Peyer's patch (tissue), 4 donors: ENCODE results near the gene TSHB. TPM values are rescaled to one million over a fixed set of nuclear protein-coding genes. Genes with fewer than 3 reads are reported as not detected.
A peak's percentile ranks its signal among the peaks of the same experiment; 100 is the strongest.

Source experiments
- DNase-seq, 3 donors: peaks; one replicate each; pipeline ENCODE4 v3.0.0-alpha.2; 2017 to 2019
- H3K27ac ChIP-seq, 4 donors: fragments of 200-600 bp; sonication (generic); one replicate each; pipeline ENCODE4 v1.5.1; 2016 to 2019
- H3K27me3 ChIP-seq, 2 donors: fragments of 200-600 bp; sonication (generic); one replicate each; pipeline ENCODE4 v1.5.1; 2019
- H3K36me3 ChIP-seq, 3 donors: fragments of 200-600 bp; sonication (generic); one replicate each; pipeline ENCODE4 v1.5.1; 2016 to 2019
- H3K4me1 ChIP-seq, 4 donors: fragments of 200-600 bp; sonication (generic); one replicate each; pipeline ENCODE4 v1.5.1; 2016 to 2019
- H3K4me3 ChIP-seq, 4 donors: fragments of 200-600 bp; sonication (generic); 1 replicate in 3 of 4; 2 replicates in 1 of 4; pipeline ENCODE4 v1.5.1; 2016 to 2019; ENCODE audit warnings: mild to moderate bottlenecking in 1 of 4
- H3K9me3 ChIP-seq, 4 donors: fragments of 200-600 bp; sonication (generic); one replicate each; pipeline ENCODE4 v1.5.1; 2016 to 2019; ENCODE audit warnings: mild to moderate bottlenecking in 1 of 4
- POLR2A ChIP-seq, 2 donors: fragments of 450-650 bp; IDR thresholded peaks; one replicate each; pipeline ENCODE4 v1.5.1; 2017; ENCODE audit warnings: antibody characterized with exemption in 2 of 2, mild to moderate bottlenecking in 2 of 2, moderate library complexity in 2 of 2
- total RNA-seq, 4 donors: library from RNA; depleted of rRNA; stranded (reverse); fragments of >200 nt; gene quantifications; one replicate each; pipeline ENCODE4 v1.1.0, GENCODE V29; 2016
- TF ChIP-seq, protein P1 (sequence below), 6 experiments: fragments of 450-650 bp in 4 of 6; fragments of 200-600 bp in 2 of 6; sonication (generic) in 1 of 6; IDR thresholded peaks; one replicate each; pipeline ENCODE4 v1.5.1; 2017 to 2019; ENCODE audit warnings: antibody characterized with exemption in 6 of 6, mild to moderate bottlenecking in 3 of 6, moderate library complexity in 1 of 6

TSHB gene
- total RNA-seq, 4 donors from 2014 or later = not detected

DNA sequence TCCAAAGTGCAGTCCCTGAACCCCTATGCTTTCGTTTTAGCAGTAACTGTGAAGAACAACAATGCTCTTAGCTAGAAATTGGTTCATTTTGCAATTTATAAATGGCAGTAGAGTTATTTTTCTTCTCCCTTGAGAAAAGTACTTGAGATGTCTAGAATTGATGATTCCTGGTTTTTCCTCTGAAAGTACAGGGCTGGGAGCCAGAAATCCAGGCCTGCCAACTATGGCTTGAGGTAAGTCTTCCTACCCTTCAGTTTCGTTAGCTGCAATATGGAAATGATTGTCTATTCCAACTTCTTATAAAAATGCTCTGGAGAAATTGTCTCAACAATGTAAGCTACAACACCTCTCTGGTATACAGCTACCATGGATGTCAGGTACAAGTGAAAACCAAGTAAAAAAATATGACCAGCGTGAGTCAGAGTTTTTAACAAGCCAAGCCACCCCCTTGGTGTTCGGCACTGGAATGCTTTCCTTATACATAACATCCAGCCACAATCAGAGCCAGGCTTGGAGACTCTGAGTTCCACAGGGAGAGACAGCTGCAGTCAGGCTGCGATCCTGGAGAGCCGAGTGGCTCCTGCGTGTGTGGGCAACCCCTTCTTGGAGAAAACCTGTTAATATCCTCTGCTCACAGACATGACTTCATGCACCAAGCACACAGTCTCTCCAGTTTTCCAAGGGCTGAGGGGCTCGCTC, 37.7 kb downstream of the TSHB start:
- H3K4me3 ChIP-seq = no peak overlapping the region
- H3K27ac ChIP-seq = peak overlapping the region in 1 of 4 donors; percentile 27
- H3K36me3 ChIP-seq = no peaks in the 10 kb centered on the region
- no peak for DNase-seq
- no peaks in the 10 kb centered on the region for H3K9me3 ChIP-seq
- TF ChIP-seq, protein P1, sequence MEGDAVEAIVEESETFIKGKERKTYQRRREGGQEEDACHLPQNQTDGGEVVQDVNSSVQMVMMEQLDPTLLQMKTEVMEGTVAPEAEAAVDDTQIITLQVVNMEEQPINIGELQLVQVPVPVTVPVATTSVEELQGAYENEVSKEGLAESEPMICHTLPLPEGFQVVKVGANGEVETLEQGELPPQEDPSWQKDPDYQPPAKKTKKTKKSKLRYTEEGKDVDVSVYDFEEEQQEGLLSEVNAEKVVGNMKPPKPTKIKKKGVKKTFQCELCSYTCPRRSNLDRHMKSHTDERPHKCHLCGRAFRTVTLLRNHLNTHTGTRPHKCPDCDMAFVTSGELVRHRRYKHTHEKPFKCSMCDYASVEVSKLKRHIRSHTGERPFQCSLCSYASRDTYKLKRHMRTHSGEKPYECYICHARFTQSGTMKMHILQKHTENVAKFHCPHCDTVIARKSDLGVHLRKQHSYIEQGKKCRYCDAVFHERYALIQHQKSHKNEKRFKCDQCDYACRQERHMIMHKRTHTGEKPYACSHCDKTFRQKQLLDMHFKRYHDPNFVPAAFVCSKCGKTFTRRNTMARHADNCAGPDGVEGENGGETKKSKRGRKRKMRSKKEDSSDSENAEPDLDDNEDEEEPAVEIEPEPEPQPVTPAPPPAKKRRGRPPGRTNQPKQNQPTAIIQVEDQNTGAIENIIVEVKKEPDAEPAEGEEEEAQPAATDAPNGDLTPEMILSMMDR (IDR thresholded peaks at IDR 0.05) = no peak
- TF ChIP-seq POLR2A (IDR thresholded peaks at IDR 0.05) = no peak
- no peaks in the 10 kb centered on the region for H3K27me3 ChIP-seq
- peaks cover 0 to 16% (median 0%) of the 10 kb centered on the region in 4 donors for H3K4me1 ChIP-seq

- Histone ChIP-seq H3K36me3 (no peaks in the 10 kb centered on the region), H3K27me3 (no peaks in the 10 kb centered on the region), H3K4me3 (no peak overlapping the region), H3K9me3 (no peaks in the 10 kb centered on the region), H3K4me1 (peaks cover 0 to 14% (median 0%) of the 10 kb centered on the region in 4 donors), H3K27ac (peak overlapping the region in 1 of 4 donors; percentile 41)
- TF ChIP-seq, protein P1 (IDR thresholded peaks at IDR 0.05) = no peak
- no peak for TF ChIP-seq POLR2A (IDR thresholded peaks at IDR 0.05)
- DNase-seq = no peak
These were observed 39.4 kb downstream of the TSHB start for GRCh38 chr1:115068826-115069585.

DNA sequence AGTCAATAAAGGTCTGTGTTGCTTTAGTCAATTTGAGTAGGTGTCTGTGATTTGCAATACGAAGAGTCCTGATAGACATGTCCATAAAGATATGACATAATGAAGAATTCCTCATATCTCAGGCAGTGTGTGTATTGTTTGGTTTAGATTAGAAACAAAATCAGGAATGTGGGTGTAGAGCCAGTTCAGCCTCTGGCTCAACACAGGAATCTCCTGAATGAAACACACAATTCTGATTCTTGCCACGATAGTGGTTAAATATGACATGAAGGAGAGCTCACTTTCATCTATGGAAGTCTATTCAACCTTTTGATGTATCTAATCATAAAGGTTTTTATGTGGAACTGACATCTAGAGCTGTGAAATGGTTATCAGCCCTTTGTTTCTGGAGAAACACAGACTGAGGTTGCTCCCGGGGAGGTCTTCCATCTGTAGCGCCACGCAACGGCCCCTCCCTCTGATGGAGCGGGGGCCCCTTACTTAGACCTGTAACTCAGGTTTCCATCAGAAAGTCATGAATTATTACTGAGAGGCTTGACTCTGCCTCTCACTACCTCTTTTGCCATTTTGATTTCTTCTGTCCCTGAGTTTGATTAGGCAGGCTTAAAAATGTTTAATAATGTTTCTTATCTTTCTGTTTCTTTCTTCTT, 40.2 kb downstream of the TSHB start:
- TF ChIP-seq POLR2A (IDR thresholded peaks at IDR 0.05) = no peak
- peaks cover 0 to 17% (median 0%) of the 10 kb centered on the region in 4 donors for H3K4me1 ChIP-seq
- peak overlapping the region in 1 of 4 donors; percentile 41 for H3K27ac ChIP-seq
- no peaks in the 10 kb centered on the region for H3K27me3 ChIP-seq
- no peak overlapping the region for H3K4me3 ChIP-seq
- no peaks in the 10 kb centered on the region for H3K36me3 ChIP-seq
- no peak for DNase-seq
- no peaks in the 10 kb centered on the region for H3K9me3 ChIP-seq

- H3K27me3 ChIP-seq = no peaks in the 10 kb centered on the region
- H3K4me3 ChIP-seq = no peak overlapping the region
- no peaks in the 10 kb centered on the region for H3K9me3 ChIP-seq
- DNase-seq = no peak
- TF ChIP-seq, protein P1 (IDR thresholded peaks at IDR 0.05) = no peak
- TF ChIP-seq POLR2A (IDR thresholded peaks at IDR 0.05) = no peak
- H3K4me1 ChIP-seq = peaks cover 0 to 17% (median 0%) of the 10 kb centered on the region in 4 donors
- H3K27ac ChIP-seq = no peak overlapping the region
- H3K36me3 ChIP-seq = no peaks in the 10 kb centered on the region
These were observed 41.5 kb downstream of the TSHB start for GRCh38 chr1:115071012-115071664.

GRCh38 chr1:115073298-115074087, 43.9 kb downstream of the TSHB start:
- Histone ChIP-seq H3K27ac (peak overlapping the region in 1 of 4 donors; percentile 0), H3K4me3 (no peak overlapping the region), H3K9me3 (no peaks in the 10 kb centered on the region), H3K36me3 (no peaks in the 10 kb centered on the region), H3K4me1 (peaks cover 0 to 8% (median 0%) of the 10 kb centered on the region in 4 donors), H3K27me3 (no peaks in the 10 kb centered on the region)
- TF ChIP-seq POLR2A (IDR thresholded peaks at IDR 0.05) = no peak
- TF ChIP-seq, protein P1 (IDR thresholded peaks at IDR 0.05) = no peak
- no peak for DNase-seq
